ENCODE results near the gene CCNL1.
"Not testable (repeated sequence)": the region's sequence is repeated elsewhere in the genome, so short reads cannot be mapped to it uniquely, and the experiment has no call there.

Gene CCNL1

DNA sequence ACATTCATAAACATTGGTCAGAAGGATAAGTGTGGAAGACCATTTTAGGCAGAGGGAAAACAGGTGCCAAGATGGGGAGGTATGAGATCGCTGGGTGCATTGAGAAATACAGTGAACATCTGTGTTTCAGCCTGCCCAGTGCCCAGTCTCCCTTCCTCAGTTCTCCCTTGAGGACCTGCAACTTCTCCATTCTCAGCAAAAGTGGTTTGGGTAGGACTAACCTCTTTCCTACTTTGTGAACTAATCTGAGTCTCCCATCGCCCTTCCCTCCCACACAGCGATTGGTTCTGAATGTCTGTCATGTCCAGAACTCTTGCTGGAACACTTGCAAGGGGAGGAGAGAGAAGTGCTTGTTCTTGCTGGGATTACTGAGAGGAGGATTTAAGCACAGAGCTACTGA, 10.9 kb upstream of the CCNL1 start:
- no peak for DNase-seq (ENCODE audit: low read depth)

DNA sequence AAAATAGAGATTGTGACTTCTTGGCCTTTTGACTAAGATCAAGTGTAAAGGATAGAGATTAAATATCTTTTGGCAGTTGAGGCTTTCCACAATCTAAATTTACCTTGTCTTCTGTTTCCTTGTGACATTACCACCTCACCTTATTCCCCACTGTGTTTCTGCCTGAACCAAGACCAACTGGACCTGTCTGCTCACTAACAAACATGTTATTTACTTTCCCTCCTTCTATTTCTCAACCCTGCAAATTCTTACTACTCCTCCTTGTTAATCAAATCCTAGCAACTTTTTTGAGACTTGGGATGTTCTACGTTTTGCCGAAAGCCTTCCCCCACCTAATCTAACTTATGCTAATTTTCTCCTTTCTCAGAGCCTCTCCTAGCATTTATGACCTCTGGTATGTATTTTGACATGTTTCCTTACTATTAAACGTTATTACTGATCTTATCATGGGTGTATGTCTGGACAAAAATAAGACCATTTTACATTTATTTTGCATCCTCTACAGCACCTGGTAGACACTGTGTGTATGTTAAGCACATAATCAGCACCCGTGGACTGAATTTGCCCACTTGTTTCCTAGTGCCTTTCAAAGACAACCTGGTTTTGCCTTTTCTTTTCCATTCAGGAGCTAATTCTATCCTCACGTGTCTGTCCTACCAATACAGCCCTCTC, 7.6 kb upstream of the CCNL1 start:
- no peak for DNase-seq (ENCODE audit: low read depth)

DNA sequence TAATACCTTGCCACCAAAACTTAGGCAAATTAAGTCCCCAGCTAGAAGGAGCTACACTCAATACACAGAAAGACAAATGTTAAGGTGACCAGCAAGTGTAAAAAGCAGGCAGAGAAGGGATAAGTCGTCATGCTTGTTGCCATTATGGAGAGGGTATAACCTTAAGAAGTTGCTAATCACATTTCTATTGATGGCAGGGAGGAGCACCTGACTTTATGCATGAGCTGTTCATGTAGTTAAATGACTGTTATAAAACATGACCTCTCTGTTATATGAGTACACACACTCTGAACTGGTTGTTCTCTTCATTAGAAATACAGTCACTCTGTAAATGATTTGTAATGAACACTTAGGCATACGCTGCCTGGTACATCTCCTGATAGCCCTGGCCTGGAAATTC, 6.6 kb upstream of the CCNL1 start:
- DNase-seq (ENCODE audit: low read depth) = no peak

DNA sequence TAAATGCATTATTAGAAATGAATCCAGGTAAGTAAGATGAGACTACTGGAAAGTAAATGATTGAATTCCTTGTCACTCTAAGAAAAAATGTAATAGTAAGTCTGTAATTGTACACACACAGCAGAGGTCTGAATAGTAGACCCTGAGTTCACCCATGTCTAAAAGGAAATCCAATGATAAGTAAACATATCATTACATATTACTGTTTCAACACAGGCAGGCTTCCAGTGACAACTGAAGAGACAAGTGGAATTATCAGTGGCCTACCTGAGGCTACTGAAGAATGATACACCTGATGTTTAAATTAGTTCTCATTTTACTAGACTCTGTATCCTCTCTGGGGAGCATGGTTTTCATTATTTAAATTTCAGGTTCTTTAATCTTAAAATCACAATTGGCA, 6.2 kb upstream of the CCNL1 start:
- DNase-seq (ENCODE audit: low read depth) = no peak

DNA sequence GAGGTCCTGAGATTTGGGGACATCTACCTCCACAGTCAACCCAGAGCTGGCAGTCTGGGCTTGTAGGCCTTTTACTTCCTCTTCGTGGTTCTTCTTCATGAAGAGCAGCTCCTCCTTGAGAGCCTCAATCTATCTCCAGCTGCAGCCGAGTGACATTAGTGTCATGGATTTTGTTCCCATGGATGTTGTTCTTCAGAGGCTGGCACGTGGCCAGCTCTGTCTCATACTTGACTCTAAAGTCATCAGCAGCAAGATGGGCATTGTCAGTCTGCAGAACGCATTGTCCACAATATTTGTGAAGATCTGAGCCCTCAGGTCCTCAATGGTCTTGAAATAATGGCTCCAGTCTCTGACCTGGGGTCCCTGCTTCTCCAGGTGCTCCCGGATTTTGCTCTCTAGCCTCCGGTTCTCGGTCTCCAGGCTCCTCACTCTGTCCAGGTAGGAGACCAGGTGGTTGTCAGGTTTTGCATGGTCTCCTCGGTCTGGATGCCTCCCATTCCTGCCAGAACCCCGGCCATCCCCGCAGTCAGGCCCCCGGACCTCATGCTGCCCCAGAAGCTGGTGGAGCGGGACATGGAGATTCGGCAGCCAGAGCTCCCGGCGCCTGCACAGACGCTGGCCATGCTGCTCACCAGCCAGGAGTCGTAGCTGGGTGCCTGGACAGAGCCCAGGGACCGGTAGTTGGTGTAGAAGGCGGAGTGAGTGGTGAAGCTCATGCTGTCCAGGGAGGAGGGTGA, 3.4 kb upstream of the CCNL1 start:
- DNase-seq (ENCODE audit: low read depth) = no peak

DNA sequence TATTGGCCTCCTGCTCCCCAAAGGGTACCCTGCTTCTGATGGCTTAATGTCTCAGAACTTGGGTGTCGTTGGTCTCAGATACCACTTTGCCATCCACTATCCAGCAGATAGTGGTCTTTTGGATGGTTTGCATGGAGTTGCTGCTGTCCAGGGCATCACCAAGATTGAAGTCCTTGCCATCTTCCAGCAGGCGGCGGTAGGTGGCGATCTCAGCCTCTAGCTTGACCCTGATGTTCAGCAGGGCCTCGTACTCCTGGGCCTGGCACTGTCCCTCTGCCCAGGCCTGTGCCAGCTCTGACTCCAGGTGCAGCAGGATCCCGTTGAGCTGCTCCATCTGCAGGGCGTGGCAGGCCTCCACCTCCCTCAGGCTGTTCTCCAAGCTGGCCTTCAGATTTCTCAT, 2.7 kb upstream of the CCNL1 start:
- not testable (repeated sequence) for DNase-seq (ENCODE audit: low read depth)

DNA sequence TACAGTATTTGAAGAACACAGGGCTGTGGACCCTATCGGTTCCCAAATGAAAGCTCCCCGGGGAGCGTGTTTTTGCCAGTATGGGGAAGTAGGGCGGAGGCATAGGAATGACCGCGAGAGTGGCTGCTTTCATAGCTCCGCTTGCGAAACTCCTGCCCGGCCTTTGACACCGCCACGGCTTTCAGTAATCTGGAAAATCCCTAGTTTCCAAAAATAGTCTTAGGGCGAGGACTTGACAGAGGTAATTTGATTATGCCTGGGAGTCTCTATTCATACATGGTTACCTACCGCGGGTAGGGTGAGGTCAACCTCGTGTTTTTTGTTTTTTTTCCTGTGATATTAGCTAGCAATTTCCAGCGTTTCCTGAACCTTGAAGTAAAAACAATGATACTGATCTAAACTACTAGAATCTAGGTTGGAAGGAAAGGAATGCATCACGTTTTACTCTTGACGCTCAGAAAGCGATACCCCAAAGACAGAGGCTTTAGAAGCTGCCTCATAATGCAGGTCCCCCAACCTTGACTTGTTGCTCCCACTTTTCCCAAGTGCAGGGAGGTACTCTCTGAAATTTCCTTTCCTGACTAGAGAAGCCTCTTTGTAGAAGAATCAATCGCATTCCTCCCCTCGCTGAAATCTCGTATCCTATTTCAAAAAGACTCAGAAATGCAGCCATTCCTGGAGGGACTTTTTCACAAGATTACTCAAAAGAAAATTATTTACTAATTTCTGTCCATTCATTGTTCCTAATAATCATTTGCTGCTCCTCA, 894 bp upstream of the CCNL1 start:
- peak; percentile 84 for DNase-seq (ENCODE audit: low read depth)

DNA sequence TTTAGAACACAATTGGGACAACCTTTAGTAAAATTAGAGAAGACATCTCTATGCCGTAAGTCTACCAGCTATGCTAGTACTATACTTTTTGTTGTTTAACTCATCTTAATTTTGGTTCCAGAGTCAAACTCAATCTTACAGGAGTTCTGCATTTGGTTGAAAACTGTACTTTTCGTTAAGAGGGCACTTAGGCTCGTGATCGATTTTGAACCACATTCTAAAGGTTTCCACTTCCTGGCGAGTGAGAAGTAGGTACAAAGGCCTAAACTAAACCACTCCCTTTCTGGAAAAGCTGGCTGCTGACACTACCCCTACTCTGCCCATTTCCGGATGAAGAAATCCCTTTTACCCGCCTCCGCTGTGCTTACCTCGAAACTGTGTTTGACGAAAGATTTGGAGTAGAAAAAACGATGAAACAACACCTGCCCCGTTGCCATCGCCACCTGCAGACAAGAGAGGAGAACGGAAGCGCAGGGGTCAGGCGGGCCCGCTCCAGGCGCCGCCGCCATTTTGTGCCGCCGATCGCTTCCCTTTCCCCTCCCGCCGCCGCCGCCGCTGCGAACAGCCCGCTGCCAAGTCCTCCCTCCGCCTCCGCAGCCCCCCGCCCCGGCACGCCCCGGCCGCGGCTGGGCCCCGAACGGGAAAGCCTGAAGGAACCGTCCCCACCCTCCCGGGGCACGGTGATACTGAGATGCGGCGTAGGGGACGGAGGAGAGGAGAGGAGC, 748 bp downstream of the CCNL1 start:
- no peak for DNase-seq (ENCODE audit: low read depth)

DNA sequence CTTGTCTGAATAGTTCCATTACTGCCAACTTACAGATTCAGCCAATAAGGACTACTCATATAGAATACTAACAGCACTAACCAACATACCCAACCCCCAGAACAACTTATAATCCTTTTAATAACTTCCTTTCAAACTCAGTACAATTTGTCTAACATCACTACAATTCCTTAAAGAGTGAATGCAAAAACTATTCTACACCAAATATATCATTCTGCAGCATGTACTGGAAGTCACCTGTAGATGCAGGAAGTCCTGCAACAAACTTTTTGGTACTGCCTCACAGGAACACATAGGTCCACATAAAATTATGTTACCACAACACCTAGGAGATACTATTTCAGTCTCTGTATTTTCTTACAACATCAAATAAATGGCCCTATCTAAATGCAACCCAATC, 2.1 kb downstream of the CCNL1 start:
- DNase-seq (ENCODE audit: low read depth) = no peak

DNA sequence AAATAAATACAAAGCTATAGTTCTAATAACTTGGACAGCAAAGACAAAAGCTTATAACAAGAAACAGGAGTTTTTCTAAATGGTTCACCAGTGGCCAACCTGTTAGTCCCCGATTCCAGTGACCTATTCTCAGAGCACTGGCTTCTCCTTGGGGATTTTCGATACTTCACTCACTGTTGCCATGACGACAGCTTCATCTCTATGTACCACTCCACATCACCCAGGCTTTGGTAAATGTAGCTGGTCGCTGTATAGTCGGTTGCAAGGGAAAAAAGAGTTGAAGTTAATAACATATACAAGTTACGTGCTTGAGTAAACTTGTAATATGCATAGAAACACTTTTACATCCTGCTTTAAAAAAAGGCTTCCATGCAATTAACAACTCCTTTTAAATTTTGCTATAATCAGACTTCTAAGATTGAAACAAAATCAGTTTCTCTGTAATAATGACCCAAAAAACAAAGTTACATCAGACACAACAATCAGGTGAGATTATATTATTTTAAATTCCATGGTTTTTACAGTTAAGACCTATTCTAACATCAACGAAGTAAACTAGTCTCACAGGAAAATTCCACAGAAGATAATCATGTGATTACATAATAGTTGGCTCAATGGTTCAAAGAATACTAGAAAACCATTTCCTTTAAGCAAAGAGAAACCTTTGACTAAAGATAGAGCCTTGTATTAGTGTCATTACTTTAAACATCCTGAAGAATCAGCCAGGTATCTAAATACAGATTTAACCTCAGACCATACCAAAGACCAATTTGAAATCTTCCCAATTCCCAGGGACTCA, 2.9 kb downstream of the CCNL1 start:
- DNase-seq (ENCODE audit: low read depth) = no peak

DNA sequence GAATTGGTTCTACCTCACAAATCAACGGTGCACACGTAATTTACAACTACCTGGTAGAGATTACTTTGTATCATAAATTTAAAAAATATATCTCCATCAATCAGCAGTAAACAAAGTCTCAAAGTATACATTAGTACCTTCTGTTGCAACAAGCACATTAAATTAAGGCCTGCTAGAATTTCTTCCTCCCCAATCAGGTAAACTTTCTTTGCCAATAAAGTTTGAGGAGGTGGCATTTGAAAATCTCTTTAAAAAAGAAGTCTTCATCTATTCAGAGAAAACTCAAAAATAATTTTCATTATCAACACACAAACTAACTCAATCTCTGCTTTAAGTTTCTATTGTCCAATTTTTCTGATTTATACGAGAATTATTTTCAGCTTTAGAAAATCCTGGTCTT, 4.4 kb downstream of the CCNL1 start:
- DNase-seq (ENCODE audit: low read depth) = no peak

DNA sequence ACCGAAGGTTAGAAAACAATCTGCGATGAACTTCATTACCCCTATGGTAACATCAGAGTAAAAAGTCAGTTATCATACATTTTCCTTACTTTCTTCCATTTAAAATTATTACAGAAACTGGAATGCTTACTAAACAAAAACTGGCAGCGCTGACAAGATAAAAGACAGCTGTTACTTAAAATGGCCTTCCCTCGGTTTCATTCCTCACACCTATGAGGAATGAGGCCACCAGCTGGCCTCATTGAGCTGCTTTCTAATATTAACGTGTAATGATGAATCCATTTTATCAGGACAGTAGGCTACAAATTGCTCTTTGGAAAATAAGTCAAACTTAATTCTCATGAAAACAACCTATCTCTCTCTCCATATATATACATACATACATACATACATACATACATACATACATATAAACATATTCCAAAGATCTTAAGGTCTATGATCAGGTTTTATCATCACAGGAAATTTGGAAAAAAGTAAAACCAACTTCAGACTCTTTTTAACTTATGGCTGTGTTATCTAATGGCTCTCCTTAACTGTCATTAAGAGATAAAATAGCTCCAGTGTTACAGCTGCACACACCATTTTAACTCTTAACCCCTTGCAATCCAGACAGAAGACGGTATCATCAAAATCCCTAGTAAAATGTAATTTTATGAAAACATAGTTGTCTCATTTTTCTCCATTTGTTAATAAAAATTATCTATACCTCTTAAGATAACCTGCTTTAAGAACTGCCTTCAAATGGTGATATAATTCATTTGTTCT, 5.2 kb downstream of the CCNL1 start:
- no peak for DNase-seq (ENCODE audit: low read depth)

DNA sequence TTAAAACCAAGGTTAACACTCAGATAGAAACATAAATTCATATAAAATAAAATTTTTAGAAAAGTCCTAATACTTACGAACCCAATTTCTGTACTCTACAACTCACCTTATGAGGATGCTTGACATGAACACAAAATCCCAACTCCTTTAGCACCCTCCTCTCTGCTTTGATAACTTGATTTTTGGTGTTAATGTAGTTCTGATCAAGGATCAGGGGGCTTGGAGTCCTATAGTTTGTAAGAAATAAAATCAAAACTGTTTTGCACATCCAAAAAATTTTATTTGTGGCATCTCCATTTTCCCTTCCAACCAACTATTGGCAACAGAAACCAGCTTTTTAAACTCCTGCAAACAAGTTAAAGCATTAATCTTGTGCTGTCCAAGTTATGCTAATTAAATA, 7.0 kb downstream of the CCNL1 start:
- DNase-seq (ENCODE audit: low read depth) = no peak

DNA sequence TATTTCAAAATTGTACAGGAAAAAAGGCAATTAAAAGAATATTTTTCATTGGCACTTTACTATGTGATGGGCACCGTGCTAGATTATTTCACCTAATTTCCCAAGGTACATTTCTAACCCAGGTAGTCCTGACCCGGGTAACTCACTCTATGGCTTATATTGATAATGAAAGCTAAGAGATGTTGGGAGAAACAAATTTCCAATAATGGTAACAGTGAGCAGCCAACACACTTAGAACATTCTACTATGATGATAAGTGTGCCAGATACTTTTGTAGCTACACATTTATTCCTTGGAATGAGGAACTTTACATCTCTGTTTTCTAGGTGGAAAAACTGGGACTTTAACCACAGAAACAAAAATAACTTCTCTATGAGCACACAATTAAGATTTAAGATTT, 7.5 kb downstream of the CCNL1 start:
- DNase-seq (ENCODE audit: low read depth) = no peak

DNA sequence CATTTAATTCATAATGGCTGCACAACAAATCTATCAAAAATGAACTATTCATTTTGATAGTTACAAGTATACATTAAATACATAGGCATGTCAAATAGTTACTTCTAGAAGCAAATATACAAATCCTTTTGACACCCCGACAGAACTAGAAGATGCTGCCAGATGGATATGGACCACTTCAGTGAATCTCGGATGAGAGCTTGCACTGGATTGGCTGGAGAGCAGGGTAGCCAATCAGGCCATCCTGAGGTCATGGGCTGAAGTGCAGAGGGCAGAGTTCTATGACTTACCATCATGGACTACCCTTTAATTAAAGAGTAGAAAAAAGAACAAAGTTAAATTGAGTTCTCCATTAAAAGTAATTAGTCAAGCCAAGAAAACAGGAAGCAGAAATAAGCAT, 8.3 kb downstream of the CCNL1 start:
- no peak for DNase-seq (ENCODE audit: low read depth)

DNA sequence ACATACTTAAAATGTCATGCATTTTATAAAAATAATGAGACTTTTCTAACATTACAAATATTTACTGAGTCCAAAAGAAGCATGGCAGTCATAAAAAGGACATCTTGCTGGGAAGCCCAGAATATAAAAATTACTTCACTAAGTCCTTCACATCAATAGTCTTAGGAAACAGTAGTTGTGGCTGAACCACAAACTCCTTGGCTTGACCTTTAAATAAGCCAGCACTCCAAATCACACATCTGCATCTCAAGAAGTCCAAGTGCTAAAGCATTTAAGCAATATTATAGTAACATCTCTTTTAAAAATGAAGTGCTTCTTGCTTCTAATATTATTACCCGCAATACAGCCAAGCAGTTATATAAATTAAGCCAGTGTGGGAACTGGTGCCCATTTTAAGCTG, 8.8 kb downstream of the CCNL1 start:
- no peak for DNase-seq (ENCODE audit: low read depth)

DNA sequence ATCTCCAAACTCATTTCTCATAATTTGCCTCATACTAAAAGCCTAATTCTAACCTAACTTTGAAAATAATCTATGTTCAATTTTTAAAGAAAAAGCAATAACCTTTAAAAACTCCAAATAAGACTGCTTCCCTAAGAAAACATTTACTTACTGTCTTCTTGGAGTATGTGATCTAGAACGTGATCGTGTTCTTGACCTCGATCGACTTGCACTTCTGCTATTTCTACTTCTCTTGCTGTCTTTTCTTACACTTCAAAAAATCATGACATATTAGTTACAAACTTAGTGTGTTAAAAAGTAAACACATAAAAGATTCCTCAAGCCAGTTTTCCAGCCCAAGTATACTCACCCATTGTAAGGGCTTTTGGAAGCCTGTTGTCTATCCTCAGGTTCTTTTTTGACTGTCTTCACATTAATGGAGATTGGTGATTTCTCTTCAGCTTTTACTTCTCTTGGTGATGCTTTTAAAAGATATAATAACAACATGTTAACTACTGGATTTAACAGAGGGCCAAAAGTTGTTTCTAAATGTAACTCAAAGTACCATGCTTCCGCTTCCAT, 10.7 kb downstream of the CCNL1 start:
- DNase-seq (ENCODE audit: low read depth) = no peak

DNA sequence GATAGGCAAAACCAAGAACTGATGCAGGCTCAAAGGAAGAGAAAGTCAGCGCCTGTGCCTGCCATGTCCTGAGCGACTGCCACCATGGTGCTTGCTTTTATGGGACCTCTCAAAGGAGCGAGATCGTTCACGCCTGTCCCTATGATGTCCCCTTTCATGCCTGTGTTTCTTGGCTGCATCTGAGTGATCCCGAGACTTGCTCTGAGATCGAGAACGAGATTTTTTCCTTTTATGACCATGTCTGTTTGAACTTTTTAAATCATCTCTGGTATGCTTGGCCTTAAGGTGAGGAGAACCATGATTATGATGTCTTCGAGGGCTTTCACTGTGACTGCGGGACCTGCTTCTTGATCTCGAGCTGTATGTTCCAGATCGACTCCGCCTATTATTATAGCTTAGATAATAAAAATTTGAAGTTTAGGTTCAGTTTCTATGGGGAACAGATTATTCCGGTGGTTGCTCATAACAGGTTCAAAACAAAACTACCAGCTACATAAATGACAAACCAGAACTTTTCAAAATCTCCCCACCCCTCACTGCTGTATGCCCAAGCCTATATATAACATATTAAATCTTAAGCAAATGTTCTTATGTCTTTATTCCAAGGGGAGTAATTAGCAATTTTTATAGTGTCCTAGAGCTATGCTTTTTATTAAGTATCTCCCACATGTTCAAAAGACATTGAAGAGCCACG, 11.6 kb downstream of the CCNL1 start:
- no peak for DNase-seq (ENCODE audit: low read depth)

DNA sequence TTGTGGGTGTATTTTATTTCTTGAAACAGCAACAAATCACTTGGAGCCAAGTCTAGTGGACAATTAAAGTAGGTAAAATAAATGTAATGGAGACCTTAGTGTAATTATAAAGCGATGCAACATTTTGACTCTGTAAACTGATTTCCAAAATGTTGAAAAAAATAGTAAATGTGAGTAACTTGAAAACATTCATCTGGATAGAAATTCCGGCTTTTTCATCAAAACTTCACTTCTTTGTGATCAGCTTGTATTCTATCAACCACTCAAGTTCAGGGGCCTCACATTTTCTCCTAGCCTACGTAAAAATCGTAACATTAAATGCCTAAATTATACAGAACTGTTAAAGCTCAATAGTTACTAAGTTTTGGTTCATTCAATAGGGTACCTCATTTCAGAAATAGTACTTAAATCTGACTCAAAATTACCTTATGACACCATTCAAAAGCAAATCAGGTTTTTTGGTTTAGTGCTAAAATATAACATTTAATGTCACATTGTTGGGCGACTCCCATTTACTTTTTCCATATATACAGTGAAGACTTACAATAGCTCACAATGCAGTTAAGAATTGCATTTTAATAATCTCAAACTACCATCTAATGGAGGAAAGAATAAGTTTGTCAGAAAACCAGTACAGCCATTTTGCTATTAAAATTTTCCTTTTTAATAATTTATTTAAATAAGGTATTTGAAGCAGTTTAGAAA, 12.7 kb downstream of the CCNL1 start:
- DNase-seq (ENCODE audit: low read depth) = no peak

Data from HS-5 (cell line).